ENCODE data around the gene CDC37L1. TPM values are rescaled to one million over a fixed set of nuclear protein-coding genes. Genes with fewer than 3 reads are reported as not detected.
A peak's percentile ranks its signal among the peaks of the same experiment; 100 is the strongest.

CDC37L1 gene
- total RNA-seq, 2 donors from 2014 or later, result 9.0 to 11.7 TPM

DNA sequence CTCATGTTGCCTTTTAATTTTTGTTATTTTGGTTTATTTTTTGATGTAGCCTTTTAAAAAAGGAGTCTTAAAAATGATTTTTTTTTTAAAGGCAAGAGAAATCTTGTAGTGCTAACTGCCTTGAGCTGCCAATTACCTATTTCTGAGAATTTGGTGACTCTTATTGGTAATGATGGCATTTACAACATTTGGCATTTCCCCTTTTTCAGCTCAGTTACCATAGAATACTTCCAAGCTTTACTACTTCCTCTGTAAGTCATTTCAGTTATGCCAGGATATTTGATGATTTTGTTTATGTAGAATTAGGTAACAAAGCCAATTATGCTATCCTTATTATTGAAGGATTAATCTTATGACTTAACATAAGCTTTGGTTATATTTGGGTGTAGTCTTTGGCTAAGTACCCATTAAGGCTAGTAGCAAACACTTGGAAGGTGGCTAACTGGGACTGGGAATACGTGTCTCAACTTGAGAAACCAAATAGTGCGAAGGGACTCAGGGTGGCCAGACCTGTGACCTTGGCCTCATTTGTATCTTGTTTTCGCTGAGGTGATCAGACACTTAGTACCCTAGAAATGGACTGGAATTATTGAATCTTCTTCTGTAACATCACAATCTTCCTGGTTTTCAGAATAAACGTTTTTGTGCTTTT is 27.7 kb downstream of the CDC37L1 start:
- Mint-ChIP-seq H3K9me3 (no peaks in the 10 kb centered on the region), H3K27me3 (no peaks in the 10 kb centered on the region), H3K36me3 (peaks cover 20% of the 10 kb centered on the region), H3K27ac (peak overlapping the region; percentile 61 to 82), H3K4me3 (no peak overlapping the region), H3K4me1 (ENCODE audit: low read depth in 2 of 2) (peaks cover 7 to 11% of the 10 kb centered on the region in 2 donors)
- ATAC-seq, result no peak
- no peak for DNase-seq (ENCODE audit: low spot score)

DNA sequence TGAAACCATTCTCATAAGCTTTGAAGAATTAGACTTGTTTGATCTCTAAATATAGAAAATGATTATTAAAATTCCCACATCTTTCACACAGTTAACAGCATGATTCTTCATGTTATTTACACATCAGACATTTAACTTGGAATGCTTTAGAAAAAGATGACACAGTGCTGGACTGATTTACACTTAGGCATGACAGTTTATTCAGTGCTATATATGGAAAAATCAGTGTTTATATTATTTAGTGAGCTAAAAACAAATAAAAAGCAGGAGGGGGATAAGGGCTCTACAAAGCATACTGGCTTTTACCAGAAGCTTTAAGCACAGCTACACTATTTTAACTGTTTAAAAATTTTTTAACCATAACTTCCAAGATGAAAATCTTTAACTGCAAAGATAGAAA is 30.0 kb downstream of the CDC37L1 start:
- Mint-ChIP-seq H3K36me3 (peaks cover 22% of the 10 kb centered on the region), H3K4me1 (ENCODE audit: low read depth in 2 of 2) (peaks cover 7 to 13% of the 10 kb centered on the region in 2 donors), H3K4me3 (no peak overlapping the region), H3K27me3 (no peaks in the 10 kb centered on the region), H3K9me3 (no peaks in the 10 kb centered on the region), H3K27ac (peak overlapping the region; percentile 50 to 62)
- DNase-seq (ENCODE audit: low spot score), result no peak
- ATAC-seq, result no peak

- Mint-ChIP-seq H3K4me1 (ENCODE audit: low read depth in 2 of 2) (peaks cover 0 to 5% of the 10 kb centered on the region in 2 donors), H3K27me3 (no peaks in the 10 kb centered on the region), H3K36me3 (peaks cover 26% of the 10 kb centered on the region), H3K27ac (no peak overlapping the region), H3K9me3 (no peaks in the 10 kb centered on the region), H3K4me3 (no peak overlapping the region)
- ATAC-seq (peak in 1 of 2 donors; percentile 66), DNase-seq (ENCODE audit: low spot score) (no peak)
Observed at GRCh38 chr9:4713849-4714248, 34.5 kb downstream of the CDC37L1 start.

DNA sequence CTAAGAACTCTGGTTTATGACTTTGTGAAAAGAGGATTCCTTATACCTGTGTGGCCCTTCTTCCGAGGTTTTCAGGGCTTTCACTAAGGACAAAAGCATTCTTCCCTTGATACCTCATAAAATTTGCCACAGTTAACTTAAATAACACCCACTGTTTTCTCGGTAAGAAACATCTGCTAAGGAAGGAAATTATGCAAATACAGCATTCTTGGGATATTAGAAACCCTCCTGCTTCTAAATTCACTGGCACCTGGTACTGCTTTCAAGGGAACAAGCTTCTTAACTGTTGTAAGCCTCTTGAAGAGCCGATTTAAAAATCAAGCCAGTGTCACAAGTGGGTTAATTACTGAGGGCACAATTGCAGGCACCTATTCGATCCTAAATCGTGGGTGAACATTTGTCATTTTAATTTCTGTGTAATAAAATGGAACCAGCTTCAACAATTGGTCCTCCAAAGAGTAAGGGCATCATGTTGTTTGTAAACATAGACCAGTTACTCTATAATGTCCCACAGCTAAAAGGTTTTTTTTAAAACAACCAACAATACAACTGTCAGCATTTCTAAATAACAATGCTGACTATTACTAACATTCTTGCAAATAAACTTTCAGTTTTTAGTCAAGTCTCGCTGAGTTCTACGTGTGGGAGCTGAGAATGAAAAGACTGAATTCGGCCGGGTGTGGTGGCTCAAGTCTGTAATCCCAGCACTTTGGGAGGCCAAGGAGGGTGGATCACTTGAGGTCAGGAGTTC is 35.1 kb downstream of the CDC37L1 start:
- H3K36me3 Mint-ChIP-seq, result peaks cover 30% of the 10 kb centered on the region
- no peaks in the 10 kb centered on the region for H3K27me3 Mint-ChIP-seq
- H3K9me3 Mint-ChIP-seq, result no peaks in the 10 kb centered on the region
- no peak overlapping the region for H3K27ac Mint-ChIP-seq
- no peak overlapping the region for H3K4me3 Mint-ChIP-seq
- ATAC-seq (no peak), DNase-seq (ENCODE audit: low spot score) (no peak)
- peaks cover 0 to 5% of the 10 kb centered on the region in 2 donors for H3K4me1 Mint-ChIP-seq (ENCODE audit: low read depth in 2 of 2)

GRCh38 chr9:4716163-4716562 is 36.8 kb downstream of the CDC37L1 start:
- Mint-ChIP-seq H3K9me3 (no peaks in the 10 kb centered on the region), H3K36me3 (peaks cover 30% of the 10 kb centered on the region), H3K27ac (peak overlapping the region in 1 of 2 donors; percentile 61), H3K4me1 (ENCODE audit: low read depth in 2 of 2) (peaks cover 0 to 5% of the 10 kb centered on the region in 2 donors), H3K27me3 (no peaks in the 10 kb centered on the region), H3K4me3 (no peak overlapping the region)
- no peak for DNase-seq (ENCODE audit: low spot score)
- ATAC-seq, result no peak

DNA sequence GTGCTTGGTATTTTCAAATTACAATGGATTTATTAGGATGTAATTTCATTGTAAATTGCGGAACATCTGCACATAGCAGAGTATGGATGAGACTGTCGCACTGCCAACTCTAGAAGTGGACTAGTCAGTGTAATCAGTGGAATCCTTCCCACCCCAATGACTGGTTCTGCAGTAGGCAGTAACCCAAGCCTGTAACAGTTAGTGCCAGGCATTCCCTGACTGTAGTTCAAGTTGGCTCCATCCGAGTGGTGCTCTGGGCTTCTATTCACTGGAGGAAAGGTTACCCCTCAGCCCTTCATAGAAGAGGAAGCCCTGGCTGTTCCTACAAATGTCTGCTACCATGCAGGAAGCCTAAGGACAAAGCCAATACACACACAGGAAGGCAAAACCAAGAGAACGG is 38.4 kb downstream of the CDC37L1 start:
- Mint-ChIP-seq H3K36me3 (peaks cover 23% of the 10 kb centered on the region), H3K4me3 (no peak overlapping the region), H3K27ac (no peak overlapping the region), H3K27me3 (no peaks in the 10 kb centered on the region), H3K9me3 (no peaks in the 10 kb centered on the region), H3K4me1 (ENCODE audit: low read depth in 2 of 2) (peaks cover 0 to 5% of the 10 kb centered on the region in 2 donors)
- no peak for DNase-seq (ENCODE audit: low spot score)
- no peak for ATAC-seq

DNA sequence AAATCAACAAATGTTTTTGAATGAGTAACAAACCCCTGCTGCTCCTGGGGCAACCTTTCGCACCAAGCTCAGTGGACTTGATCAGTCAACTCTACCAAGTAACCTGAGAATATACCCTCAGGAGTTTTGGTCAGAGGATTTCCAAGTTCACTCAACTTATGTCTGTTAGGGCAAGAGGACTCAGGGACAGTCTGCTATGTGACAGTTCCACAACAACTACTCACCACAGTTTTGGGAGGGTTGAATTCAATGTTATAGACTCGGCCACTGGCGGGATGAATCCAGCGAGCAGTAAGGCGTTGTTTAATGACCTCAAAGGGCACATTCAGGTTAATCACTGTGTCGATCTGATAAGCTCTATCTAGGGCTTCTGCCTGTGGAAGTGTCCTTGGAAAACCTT is 39.5 kb downstream of the CDC37L1 start:
- no peak for ATAC-seq
- H3K4me3 Mint-ChIP-seq, result no peak overlapping the region
- no peak for DNase-seq (ENCODE audit: low spot score)
- H3K36me3 Mint-ChIP-seq, result peaks cover 20% of the 10 kb centered on the region
- H3K27me3 Mint-ChIP-seq, result no peaks in the 10 kb centered on the region
- peaks cover 0 to 2% of the 10 kb centered on the region in 2 donors for H3K4me1 Mint-ChIP-seq (ENCODE audit: low read depth in 2 of 2)
- H3K27ac Mint-ChIP-seq, result no peak overlapping the region
- H3K9me3 Mint-ChIP-seq, result no peaks in the 10 kb centered on the region

GRCh38 chr9:4721736-4722135 is 42.4 kb downstream of the CDC37L1 start:
- ATAC-seq (no peak), DNase-seq (ENCODE audit: low spot score) (no peak)
- H3K27ac Mint-ChIP-seq, result no peak overlapping the region
- H3K4me3 Mint-ChIP-seq, result no peak overlapping the region
- H3K9me3 Mint-ChIP-seq, result no peaks in the 10 kb centered on the region
- H3K27me3 Mint-ChIP-seq, result no peaks in the 10 kb centered on the region
- peaks cover 19% of the 10 kb centered on the region for H3K36me3 Mint-ChIP-seq
- H3K4me1 Mint-ChIP-seq (ENCODE audit: low read depth in 2 of 2), result peaks cover 11 to 14% of the 10 kb centered on the region in 2 donors

- peaks cover 5% of the 10 kb centered on the region for H3K36me3 Mint-ChIP-seq
- DNase-seq (ENCODE audit: low spot score) (no peak), ATAC-seq (peak in 1 of 2 donors; percentile 84)
- peak overlapping the region in 1 of 2 donors; percentile 8 for H3K27ac Mint-ChIP-seq
- H3K27me3 Mint-ChIP-seq, result no peaks in the 10 kb centered on the region
- H3K4me1 Mint-ChIP-seq (ENCODE audit: low read depth in 2 of 2), result peaks cover 24 to 26% of the 10 kb centered on the region in 2 donors
- H3K9me3 Mint-ChIP-seq, result no peaks in the 10 kb centered on the region
- H3K4me3 Mint-ChIP-seq, result peak overlapping the region; percentile 10
Observed at GRCh38 chr9:4725706-4726442, 46.5 kb downstream of the CDC37L1 start.

DNA sequence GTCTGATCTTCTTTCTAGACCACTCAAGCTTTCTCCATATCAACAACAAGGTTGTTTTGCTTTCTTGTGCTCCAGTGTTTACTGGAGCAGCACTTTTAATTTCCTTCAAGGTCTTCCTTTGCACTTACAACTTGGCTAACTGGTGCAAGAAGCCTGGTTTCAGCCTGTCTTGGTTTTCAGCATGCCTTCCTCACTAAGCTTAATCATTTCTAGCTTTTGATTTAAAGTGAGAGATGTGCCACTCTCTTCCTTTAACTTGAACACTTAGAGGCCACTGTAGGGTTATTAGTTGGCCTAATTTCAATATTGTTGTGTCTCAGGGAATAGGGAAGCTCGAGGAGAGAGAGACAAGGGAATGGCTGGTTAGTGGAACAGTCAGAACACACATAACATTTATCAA is 48.2 kb downstream of the CDC37L1 start:
- Mint-ChIP-seq H3K27ac (peak overlapping the region in 1 of 2 donors; percentile 8), H3K4me1 (ENCODE audit: low read depth in 2 of 2) (peaks cover 26 to 31% of the 10 kb centered on the region in 2 donors), H3K36me3 (peaks cover 5% of the 10 kb centered on the region), H3K27me3 (no peaks in the 10 kb centered on the region), H3K9me3 (no peaks in the 10 kb centered on the region), H3K4me3 (peak overlapping the region; percentile 19)
- ATAC-seq (no peak), DNase-seq (ENCODE audit: low spot score) (no peak)

DNA sequence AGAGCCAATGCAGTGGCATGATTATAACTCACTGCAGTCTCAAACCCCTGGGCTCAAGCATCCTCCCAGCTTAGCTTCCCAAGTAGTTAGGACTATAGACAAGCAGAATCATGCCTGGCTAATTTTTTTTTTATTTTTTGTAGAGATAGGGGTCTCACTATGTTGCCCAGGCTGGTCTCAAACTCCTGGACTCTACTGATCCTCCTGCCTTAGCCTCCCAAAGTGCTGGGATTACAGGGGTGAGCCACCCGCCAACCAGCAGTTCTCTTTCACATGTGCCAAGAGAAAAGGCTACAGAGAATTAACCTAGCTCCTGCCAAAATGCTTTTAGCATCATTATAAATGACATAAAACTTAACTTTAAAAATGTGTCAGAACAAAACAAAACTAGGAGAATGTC is 53.5 kb downstream of the CDC37L1 start:
- Mint-ChIP-seq H3K27ac (no peak overlapping the region), H3K4me1 (ENCODE audit: low read depth in 2 of 2) (peaks cover 18 to 28% of the 10 kb centered on the region in 2 donors), H3K27me3 (no peaks in the 10 kb centered on the region), H3K9me3 (no peaks in the 10 kb centered on the region), H3K4me3 (no peak overlapping the region), H3K36me3 (no peaks in the 10 kb centered on the region)
- no peak for DNase-seq (ENCODE audit: low spot score)
- no peak for ATAC-seq

DNA sequence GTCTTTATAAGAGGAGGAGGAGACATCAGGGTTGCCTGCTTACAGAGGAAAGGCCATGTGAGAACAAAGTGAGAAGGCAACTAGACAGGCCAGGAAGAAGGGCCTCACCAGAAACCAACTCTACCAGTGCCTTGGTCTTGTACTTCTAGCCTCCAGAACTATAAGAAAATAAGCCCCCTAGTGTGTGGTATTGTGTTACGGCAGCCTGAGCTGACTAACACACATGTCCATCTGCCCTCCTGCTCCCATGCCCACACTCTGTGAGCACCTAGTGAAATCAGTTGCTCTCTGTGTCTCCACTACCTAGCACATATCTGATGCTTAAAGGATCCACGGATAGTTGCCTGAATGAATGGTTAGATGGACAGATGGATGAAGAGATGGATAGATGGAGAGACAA is 54.8 kb downstream of the CDC37L1 start:
- H3K27me3 Mint-ChIP-seq, result no peaks in the 10 kb centered on the region

GRCh38 chr9:4738866-4739586 is 59.7 kb downstream of the CDC37L1 start:
- no peaks in the 10 kb centered on the region for H3K27me3 Mint-ChIP-seq
- H3K4me3 Mint-ChIP-seq, result peak overlapping the region; percentile 92

More for the DNA sequence above, 54.8 kb downstream of the CDC37L1 start:
- Mint-ChIP-seq H3K9me3 (no peaks in the 10 kb centered on the region), H3K27ac (peak overlapping the region in 1 of 2 donors; percentile 10), H3K4me1 (ENCODE audit: low read depth in 2 of 2) (peaks cover 20 to 31% of the 10 kb centered on the region in 2 donors), H3K4me3 (no peak overlapping the region), H3K36me3 (no peaks in the 10 kb centered on the region)
- DNase-seq (ENCODE audit: low spot score) (no peak), ATAC-seq (no peak)

More at GRCh38 chr9:4738866-4739586, 59.7 kb downstream of the CDC37L1 start:
- no peak for DNase-seq (ENCODE audit: low spot score)
- peaks cover 6% of the 10 kb centered on the region for H3K36me3 Mint-ChIP-seq
- no peak for ATAC-seq
- peak overlapping the region; percentile 80 to 91 for H3K27ac Mint-ChIP-seq
- H3K9me3 Mint-ChIP-seq, result no peaks in the 10 kb centered on the region
- peaks cover 29 to 32% of the 10 kb centered on the region in 2 donors for H3K4me1 Mint-ChIP-seq (ENCODE audit: low read depth in 2 of 2)
